HG02588 (cell line): ENCODE measurements around the gene MRC1.
"Not testable (repeated sequence)": the region's sequence is repeated elsewhere in the genome, so short reads cannot be mapped to it uniquely, and the experiment has no call there.

Experiments
- ATAC-seq: cut with Tn5 transposase; IDR thresholded peaks from one replicate; pipeline ENCODE4 v1.9.1; 2021; ENCODE audit warnings: mild to moderate bottlenecking, moderate library complexity; ENCODE audit not compliant: unreplicated experiment

The MRC1 gene

DNA sequence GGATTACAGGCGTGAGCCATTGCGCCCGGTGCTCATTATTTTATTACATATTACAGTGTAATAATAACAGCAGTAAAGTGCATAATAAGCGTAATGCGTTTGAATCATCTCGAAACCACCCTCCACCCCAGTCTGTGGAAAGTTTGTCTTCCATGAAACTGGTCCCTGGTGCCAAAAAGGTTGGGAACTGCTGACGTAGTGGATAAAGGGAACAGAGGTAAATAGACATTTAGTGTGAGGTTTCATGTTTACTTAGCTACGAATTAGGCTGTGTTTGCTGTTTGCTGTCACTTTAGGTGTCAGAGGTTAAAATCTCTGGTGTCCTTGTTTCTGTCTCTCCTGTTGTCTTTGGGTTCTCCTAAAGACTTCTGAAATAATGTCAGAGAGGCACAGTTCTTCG is 82.3 kb downstream of the MRC1 start:
- no peak for ATAC-seq

GRCh38 chr10:17904564-17904963 is 95.4 kb downstream of the MRC1 start:
- ATAC-seq: no peak

DNA sequence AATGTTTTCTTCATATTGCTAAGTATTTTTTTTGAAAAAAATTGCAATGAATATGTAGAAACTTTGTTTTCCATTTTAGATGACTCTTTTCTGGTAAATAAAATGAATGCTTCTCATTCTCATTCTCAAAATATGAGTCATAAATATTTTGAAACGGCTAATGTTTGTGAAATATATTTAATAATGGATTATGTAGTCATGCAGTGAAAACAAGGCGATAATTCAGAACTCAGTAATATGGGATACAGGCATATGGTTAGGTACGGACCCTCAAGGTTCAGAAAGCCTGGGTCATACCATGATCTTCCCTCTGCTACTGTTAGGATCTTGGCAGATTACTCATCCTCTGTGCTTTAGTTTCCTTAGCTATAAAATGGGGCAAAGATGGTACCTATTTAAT is 96.3 kb downstream of the MRC1 start:
- ATAC-seq: no peak

- ATAC-seq: no peak
Measured at GRCh38 chr10:17906002-17906401, 96.9 kb downstream of the MRC1 start.

DNA sequence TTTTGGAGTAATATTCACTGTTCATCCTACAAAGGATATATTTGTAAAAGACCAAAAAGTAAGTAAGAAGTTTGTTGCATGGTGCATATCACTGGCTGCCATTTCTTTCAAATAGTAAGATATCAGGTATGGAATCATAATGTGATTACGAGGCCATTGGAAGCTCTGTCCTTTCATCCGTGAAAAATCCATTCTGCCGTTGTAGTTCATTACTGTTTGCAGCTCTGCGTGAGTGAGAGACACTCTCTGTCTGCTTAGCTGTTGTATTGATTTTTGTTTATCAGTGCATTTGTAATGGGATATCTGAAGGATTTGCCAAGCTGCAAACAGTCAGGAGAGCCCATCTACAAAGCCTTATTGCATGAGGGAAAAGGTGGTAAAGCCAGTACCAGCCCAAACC is 98.5 kb downstream of the MRC1 start:
- no peak for ATAC-seq

DNA sequence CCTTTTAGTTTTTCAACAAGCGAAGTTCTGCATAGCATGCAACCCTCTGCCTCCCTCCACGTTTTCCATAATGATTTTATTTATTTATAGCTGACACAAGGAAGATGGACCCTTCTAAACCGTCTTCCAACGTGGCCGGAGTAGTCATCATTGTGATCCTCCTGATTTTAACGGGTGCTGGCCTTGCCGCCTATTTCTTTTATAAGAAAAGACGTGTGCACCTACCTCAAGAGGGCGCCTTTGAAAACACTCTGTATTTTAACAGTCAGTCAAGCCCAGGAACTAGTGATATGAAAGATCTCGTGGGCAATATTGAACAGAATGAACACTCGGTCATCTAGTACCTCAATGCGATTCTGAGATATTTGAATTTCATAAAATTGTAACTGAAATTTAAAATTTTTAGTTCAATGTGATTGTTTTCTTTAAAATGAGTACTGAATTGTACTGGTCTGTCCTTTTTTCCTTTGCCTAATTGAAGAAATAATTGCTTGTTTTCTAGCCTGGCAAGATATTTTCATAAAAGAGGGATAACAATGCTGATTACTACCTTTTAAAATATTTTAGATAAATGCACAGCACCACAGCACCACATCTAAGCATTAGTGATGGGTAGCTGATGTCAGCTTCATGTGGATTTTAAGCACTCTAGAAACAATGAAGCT is 101.1 kb downstream of the MRC1 start:
- no peak for ATAC-seq

- ATAC-seq: no peak
Measured at GRCh38 chr10:17912754-17913153, 103.6 kb downstream of the MRC1 start.

DNA sequence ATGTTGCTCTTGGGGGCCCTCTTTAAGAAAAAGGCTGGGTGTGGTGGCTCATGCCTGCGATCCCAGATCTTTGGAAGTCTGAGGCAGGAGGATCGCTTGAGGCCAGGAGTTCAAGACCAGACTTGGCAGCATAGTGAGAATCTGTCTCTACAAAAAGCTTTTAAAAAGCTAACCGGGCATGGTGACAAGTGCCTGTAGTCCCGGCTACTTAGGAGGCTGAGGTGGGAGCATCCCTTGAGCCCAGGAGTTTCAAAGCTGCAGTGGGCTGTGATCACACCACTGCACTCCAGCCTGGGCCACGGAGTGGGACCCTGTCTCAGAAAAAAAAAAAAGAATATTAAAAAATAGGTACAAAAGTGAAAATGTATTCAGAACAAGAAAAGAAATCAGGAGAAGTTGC is 104.5 kb downstream of the MRC1 start:
- no peak for ATAC-seq

- ATAC-seq: no peak
Measured at GRCh38 chr10:17914169-17915045, 105.3 kb downstream of the MRC1 start.

DNA sequence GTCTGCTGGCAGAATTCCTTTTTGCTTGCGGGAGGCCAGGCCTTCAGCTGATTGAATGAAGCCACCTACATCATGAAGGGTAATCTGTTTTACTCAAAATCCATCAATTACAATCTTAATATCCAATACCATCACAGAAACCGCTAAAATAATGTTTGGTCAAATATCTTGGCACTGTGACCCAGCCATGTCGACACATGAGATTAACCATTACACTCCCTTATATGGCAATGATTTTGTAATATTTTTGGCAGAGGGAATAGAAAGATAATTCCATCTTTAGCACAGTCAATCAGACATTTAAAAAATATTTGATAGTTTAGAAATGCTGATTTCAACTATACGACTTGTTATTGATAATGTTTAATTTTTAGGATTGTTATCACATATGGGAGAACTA is 106.0 kb downstream of the MRC1 start:
- ATAC-seq: no peak

DNA sequence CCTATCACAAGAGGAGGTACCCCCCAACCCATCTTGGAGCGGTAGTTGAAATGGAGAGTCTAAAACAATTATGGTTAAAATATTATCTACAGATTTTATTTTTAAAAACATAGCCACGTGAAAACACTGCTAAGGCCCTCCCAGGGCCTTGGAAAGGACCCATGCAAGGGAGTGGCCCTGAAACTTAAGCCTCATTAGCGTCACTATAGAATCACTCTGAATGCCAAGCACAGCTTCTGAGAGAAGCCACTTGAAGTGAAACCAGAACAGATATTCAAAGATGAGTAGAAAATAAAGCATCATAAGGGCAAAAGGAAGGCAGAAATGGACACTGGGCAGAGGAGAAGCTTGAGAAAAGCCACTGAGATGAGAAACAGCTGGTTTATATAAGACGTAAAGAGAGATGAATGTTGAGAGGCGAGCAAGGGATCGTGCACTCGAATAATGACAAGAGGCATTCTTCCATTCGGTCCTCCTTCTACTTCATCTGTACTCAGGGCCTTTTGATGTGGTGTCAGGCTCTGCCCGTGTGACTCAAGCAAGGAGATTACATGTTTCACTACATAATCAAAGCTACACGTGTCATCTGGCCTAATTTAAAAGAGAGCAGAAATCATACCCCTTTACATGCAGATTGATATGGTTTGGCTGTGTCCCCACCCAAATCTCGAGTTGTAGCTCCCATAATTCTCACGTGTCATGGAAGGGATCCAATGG is 109.2 kb downstream of the MRC1 start:
- ATAC-seq: no peak

- no peak for ATAC-seq
Measured at GRCh38 chr10:17921378-17921777, 112.2 kb downstream of the MRC1 start.

GRCh38 chr10:17923728-17924127 is 114.6 kb downstream of the MRC1 start:
- no peak for ATAC-seq

- no peak for ATAC-seq
Measured at GRCh38 chr10:17943033-17943745, 134.0 kb downstream of the MRC1 start.

DNA sequence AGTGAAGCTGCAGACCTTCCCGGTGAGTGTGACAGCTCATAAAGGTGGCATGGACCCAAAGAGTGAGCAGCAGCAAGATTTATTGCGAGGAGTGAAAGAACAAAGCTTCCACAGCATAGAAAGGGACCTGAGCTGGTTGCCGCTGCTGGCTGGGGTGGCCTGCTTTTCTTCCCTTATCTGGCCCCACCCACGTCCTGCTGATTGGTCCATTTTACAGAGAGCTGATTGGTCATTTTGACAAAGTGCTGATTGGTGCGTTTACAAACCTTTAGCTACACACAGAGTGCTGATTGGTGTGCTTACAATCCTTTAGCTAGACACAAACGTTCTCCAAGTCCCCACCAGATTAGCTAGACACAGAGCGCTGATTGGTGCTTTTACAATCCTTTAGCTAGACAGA is 141.1 kb downstream of the MRC1 start:
- ATAC-seq: not testable (repeated sequence)

- ATAC-seq: no peak
Measured at GRCh38 chr10:17950726-17951125, 141.6 kb downstream of the MRC1 start.

DNA sequence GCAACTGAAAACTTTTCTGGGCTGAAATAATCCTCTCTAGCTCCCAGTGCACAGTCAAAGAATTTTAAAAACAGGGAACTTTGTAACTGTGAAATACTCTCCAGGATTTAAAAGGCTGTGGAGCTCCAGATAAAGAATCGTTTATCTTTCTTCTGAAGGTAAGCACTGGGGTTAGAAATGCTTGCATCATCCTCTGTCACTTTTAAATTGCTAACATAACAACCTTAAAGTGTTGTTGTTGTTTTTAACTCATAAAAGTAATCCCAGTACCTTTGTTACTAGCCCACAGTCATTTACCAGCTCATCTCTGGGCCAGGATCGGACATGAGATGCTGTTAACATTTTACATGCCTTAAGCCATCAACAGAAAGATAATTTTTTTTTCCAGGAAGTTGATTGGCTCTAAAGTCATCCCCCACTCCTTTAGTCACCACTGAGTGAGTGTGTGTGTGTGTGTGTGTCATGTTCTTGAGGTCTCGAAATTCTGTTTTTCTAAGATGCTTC is 142.8 kb downstream of the MRC1 start, which contains the start of gene SLC39A12:
Gene SLC39A12 (plus strand): TSS at position 51 of the 504 bp plus-strand sequence. CDS start 1,359 bp downstream, outside the sequence.
- ATAC-seq: no peak

DNA sequence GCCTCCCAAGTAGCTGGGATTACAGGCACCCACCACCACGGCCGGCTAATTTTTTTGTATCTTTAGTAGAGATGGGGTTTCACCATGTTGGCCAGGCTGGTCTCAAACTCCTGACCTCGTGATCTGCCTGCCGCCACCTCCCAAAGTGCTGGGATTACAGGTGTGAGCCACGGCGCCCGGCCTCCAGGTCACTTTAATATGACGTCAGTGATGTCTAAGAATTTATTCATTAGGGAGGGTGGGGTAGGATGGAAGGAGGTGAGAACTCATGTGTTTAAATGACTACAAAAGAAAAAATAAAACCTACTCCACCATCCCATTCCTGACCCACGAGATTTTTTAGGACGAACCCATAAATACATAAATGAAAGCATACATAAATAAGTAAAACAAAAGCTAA is 145.2 kb downstream of the MRC1 start:
- not testable (repeated sequence) for ATAC-seq

GRCh38 chr10:17954861-17955260 is 145.7 kb downstream of the MRC1 start:
- no peak for ATAC-seq

GRCh38 chr10:17958049-17958448 is 148.9 kb downstream of the MRC1 start:
- ATAC-seq: no peak

DNA sequence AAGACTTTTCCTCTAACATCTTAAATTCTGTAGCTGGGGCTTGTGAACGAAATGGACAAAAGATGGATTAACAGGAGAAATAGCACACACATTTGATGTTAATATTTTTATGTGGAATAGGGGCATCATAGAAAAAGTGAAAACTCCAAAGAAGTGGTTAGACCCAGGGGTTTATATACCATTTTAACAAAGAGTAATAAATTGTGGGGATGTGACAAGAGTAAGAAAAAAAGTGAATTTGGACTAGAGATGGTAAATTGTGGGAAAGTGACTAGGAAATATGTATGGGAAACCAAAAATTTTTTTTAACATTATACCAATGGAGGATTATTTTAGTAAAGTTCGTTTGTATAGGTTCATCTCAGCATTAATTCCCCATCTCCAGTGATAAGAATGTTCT is 150.7 kb downstream of the MRC1 start:
- ATAC-seq: no peak
